OCI-M2 (cell line): ENCODE data around the gene DDX56.

Source experiments
- DNase-seq: peaks from one replicate; lab custom pipeline; 2025; ENCODE audit not compliant: unreplicated experiment; lab: John Stamatoyannopoulos, UW

DDX56 gene

GRCh38 chr7:44573464-44574286 is at the start of gene DDX56:
Gene DDX56, minus strand, starts transcription at chr7:44573908. Its CDS starts 13 bp downstream, at chr7:44573895.
- peak; percentile 75 for DNase-seq

- no peak for DNase-seq
Observed at GRCh38 chr7:44622342-44623151, 48.8 kb upstream of the DDX56 start.

- DNase-seq: no peak
Observed at GRCh38 chr7:44621750-44622103, 48.0 kb upstream of the DDX56 start.

- no peak for DNase-seq
Observed at GRCh38 chr7:44621034-44621749, 47.5 kb upstream of the DDX56 start.

- no peak for DNase-seq
Observed at GRCh38 chr7:44618753-44619152, 45.0 kb upstream of the DDX56 start.

- no peak for DNase-seq
Observed at GRCh38 chr7:44618045-44618444, 44.3 kb upstream of the DDX56 start.

- no peak for DNase-seq
Observed at GRCh38 chr7:44617225-44617890, 43.6 kb upstream of the DDX56 start.

- DNase-seq: no peak
Observed at GRCh38 chr7:44616545-44616944, 42.8 kb upstream of the DDX56 start.

GRCh38 chr7:44615793-44616192 is 42.1 kb upstream of the DDX56 start:
- no peak for DNase-seq

- no peak for DNase-seq
Observed at GRCh38 chr7:44615149-44615611, 41.5 kb upstream of the DDX56 start.

GRCh38 chr7:44609829-44610228 is 36.1 kb upstream of the DDX56 start:
- no peak for DNase-seq

- no peak for DNase-seq
Observed at GRCh38 chr7:44608916-44609648, 35.4 kb upstream of the DDX56 start.

GRCh38 chr7:44607141-44608068 is 33.7 kb upstream of the DDX56 start:
- no peak for DNase-seq

- peak; percentile 80 for DNase-seq
Observed at GRCh38 chr7:44606341-44607140, 32.8 kb upstream of the DDX56 start, which contains the start of gene OGDH. Gene OGDH, plus strand, starts transcription at chr7:44606627. Its CDS starts 17,717 bp downstream, at chr7:44624344.

GRCh38 chr7:44604941-44605340 is 31.2 kb upstream of the DDX56 start:
- no peak for DNase-seq

- DNase-seq: no peak
Observed at GRCh38 chr7:44603193-44603592, 29.5 kb upstream of the DDX56 start.

- DNase-seq: no peak
Observed at GRCh38 chr7:44602576-44602910, 28.8 kb upstream of the DDX56 start.

- DNase-seq: no peak
Observed at GRCh38 chr7:44599222-44599621, 25.5 kb upstream of the DDX56 start.
